Limb (tissue), 2 donors: ENCODE data around the gene TREM1.

Experiments used
- DNase-seq, 2 donors: peaks; one replicate each; pipeline ENCODE4 v3.0.0-alpha.2; 2016; ENCODE audit errors: extremely low spot score in 2 of 2

TREM1 gene

GRCh38 chr6:41286544-41287346 is at the start of gene TREM1:
Gene TREM1 (minus strand): TSS chr6:41286682. CDS start chr6:41286655, 27 bp downstream.
- no peak for DNase-seq

GRCh38 chr6:41335943-41336342 is 49.5 kb upstream of the TREM1 start:
- DNase-seq, result no peak

DNA sequence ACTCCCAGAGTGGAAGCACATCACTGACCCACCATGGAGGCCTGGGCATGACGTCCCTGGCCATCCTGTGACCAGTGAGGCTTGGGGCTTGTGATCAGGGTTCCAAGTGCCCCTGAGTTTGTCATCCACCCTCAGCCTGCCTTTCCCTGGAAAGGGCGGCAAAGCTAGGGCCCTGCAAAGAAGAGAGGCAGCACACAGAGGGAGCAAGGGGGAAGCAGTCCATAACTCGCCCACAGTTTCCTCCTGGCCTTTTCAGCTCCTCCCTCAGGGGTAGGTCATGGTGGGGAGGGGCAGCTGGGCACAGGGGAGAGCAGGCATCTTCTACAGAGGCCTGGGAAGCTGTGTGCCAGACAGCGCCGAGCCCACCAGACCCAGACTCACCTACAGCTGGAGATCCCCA is 48.8 kb upstream of the TREM1 start, which contains the start of gene NCR2:
NCR2 (plus strand) TSS at position 313 of the 400 bp plus-strand sequence. CDS start 269 bp downstream, outside the sequence.
- DNase-seq, result no peak

GRCh38 chr6:41334482-41335040 is 48.1 kb upstream of the TREM1 start:
- peak in 1 of 2 donors; percentile 25 for DNase-seq

- DNase-seq, result no peak
These were observed 46.6 kb upstream of the TREM1 start for GRCh38 chr6:41332842-41333736.

- no peak for DNase-seq
These were observed 45.8 kb upstream of the TREM1 start for GRCh38 chr6:41332241-41332640.

DNA sequence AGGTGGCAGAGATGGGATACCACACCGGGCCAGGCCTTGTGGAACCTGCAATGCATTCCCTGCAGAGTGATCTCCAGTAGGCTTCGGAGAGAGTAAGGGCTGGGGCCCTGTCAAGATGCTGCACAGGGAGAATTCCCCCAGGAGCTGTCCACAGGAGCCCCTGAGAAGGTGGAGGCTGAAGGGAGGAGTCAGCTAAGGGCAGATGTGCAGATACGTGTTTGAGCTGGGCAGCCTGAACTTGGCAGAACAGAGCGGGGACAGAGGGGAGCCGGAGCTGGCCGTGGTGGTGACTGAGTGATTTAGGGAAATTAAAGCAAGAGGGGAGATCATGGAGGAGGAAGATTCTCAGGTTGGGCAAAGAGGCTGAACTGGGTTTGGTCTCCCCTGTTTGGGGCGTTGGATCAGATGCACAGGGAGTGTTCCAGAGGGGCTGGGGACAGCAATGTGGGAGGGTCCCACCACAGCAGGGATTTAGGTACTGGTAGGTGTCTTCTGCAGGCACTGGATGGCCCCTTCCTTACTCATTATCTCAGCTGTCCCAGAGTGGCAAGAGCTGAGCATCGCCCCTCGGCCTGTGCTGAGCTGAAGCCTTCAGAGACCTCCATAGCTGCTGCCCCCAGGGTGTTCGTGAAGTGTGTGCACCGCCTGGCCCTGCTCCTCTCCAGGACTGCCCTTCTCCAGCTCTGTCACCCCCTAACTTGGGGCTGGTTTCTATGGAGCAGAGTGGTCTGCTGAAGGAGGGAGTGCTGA is 45.1 kb upstream of the TREM1 start:
- DNase-seq, result no peak

GRCh38 chr6:41327177-41327576 is 40.7 kb upstream of the TREM1 start:
- no peak for DNase-seq

DNA sequence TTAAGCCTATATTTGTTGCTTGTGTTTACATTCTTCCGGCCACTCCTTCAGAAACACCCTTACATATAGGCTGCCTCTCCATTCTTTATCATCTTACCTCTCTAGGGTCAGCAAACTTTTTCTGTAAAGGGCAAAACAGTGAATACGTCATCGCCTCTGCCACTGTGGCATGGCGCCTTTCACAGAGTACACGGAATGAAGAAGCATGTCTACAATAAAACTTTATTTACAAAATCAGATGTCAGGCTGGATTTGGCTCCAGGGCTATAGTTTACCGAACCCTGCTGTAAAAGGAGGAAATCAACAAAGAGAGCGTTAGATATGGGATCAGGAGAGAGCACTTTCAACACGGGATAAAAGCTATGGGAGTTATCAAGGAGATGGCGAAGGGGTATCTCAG is 39.6 kb upstream of the TREM1 start:
- DNase-seq, result no peak

DNA sequence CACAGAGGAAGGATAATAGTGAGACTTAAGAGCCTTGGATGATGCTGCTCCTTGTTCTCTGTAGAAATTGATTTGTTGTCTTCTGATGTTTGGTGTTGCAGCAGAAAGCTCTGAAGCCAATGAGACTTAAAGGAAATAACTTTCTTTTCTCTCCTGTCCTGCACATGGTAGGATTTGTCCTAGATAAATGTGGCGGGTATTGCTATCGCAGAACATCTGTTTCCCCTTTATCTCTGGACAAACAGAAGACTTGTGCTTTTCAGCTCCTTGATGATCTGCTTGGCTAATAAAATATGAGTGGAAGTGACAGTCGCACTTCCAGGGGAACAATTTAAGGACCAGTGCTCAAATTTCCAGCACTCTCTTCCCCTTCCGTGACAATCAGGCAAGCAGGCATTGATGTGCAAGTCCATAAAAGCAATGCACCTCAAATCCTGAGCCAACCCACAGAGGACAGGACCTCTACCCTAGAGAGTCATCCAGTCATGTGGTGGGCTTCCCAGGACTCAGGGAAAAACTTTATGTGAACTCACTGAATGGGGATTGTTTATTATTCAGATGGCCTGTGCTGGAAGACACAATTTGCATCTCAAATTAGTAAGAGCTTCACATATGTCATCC is 39.1 kb upstream of the TREM1 start:
- no peak for DNase-seq

- DNase-seq, result no peak
These were observed 34.7 kb upstream of the TREM1 start for GRCh38 chr6:41321183-41321582.

- peak; percentile 81 to 88 for DNase-seq
These were observed 32.4 kb upstream of the TREM1 start for GRCh38 chr6:41318654-41319565.

GRCh38 chr6:41318261-41318653 is 31.8 kb upstream of the TREM1 start:
- DNase-seq, result no peak

DNA sequence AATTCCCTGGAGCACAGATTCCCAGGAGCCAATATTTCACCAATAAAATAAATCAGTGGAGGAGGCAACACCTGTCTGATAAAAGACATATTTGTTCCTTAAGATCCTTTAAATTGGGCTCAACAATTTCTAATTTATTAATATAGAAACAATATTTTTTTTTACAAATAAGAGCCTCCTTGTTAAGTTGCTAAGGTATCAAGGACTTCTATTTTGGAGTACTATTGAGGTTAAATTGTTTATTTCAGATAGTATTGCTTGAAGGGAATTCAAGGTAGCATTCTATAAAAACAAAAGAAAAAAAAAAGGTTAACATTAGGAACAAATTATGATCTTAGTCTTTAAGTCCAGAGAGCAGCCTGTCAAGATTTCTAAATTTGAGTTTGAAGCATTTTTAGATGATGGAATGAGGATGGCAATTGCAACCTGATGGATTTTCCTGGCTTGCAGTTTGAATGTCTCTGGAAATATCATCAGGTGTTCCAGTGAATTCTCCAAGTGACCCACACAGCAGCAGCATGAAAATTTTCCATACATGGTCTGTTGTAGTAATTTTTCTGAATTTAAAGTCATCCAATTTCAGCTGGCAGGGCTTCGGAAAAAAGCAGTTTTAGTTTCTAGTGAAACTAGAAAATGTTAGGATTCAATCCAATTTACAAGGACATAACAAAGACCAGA is 29.6 kb upstream of the TREM1 start:
- peak in 1 of 2 donors; percentile 15 for DNase-seq

- DNase-seq, result no peak
These were observed 28.7 kb upstream of the TREM1 start for GRCh38 chr6:41315203-41315602.

- DNase-seq, result peak in 1 of 2 donors; percentile 18
These were observed 19.8 kb upstream of the TREM1 start for GRCh38 chr6:41306187-41306854.

GRCh38 chr6:41302638-41303037 is 16.2 kb upstream of the TREM1 start:
- no peak for DNase-seq

DNA sequence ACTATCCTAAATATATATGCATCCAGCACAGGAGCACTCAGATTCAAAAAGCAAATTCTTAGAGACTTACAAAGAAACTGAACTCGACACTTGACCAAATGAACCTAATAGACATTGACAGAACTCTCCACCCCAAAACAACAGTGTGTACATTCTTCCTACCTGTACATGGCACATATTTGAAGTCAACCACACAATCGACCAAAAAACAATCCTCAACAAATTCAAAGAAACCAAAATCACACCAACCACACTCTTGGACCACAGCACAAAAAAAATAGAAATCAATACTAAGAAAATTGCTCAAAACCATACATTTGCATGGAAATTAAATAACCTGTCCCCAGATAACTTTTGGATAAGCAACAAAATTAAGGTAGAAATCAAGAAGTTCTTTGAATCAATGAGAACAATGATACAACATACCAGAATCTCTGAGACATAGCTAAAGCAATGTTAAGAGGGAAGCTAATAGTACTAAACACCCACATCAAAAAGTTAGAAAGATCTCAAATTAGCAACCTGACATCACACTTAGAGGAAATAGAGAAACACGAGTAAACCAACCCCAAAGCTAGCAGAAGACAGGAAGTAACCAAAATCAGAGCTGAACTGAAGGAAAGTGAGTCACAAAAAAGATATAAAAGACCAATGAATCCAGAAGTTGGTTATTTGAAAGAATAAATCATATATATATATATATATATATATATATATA is 12.5 kb upstream of the TREM1 start:
- no peak for DNase-seq
